ENCODE results near the gene CCDC8.
"Not testable (repeated sequence)": the region's sequence is repeated elsewhere in the genome, so short reads cannot be mapped to it uniquely, and the experiment has no call there.

Gene CCDC8

GRCh38 chr19:46397801-46398479, 15.4 kb downstream of the CCDC8 start:
- not testable (repeated sequence) for DNase-seq

- no peak for DNase-seq
These were observed 19.0 kb downstream of the CCDC8 start for GRCh38 chr19:46394402-46394797.

DNA sequence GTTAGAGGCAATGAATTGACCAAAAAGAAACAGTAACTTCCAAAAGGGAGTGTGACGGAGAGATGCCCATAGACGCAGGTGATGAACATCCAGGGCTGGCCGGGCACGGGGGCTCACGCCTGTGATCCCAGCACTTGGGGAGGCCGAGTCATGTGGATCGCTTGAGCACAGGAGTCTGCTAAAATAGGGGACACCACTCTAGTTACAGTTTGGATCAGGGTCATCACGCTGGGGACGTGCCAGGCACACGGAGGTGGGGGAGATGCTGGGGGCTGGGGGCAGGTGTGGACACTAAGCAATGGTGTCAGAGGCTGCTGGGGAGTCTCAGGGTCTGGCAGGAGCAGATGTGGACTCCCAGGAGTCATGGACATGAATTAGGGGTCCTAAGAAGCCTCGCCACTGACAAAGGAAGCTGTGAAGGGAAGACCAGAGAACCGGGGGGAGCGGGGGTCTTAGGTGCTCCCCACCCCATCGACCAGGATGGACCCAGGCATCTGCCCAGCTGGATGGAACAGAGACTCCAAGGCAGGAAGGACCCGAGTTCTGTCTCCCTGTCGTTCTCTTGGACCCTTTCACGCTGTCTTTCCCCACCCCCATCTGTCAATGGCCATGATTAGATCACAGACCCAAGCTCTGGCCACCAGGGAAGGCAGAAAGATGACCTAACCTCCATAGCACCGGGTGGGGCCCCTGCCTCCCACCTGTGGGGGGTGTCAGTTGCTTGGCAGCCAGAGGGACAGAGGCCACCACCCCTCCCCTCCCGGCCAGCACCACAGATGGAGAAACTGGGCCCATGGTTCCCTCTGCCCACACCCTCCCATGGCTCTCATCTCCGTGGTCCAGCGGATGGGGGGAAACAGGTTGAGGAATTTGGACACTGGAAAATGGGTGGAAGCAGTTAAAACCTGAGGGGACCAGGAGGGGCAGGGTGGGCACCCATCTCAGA, 19.6 kb downstream of the CCDC8 start:
- DNase-seq, result no peak

GRCh38 chr19:46392837-46393236, 20.5 kb downstream of the CCDC8 start:
- no peak for DNase-seq

GRCh38 chr19:46392252-46392801, 21.0 kb downstream of the CCDC8 start:
- no peak for DNase-seq

- no peak for DNase-seq
These were observed 21.8 kb downstream of the CCDC8 start for GRCh38 chr19:46391296-46392251.

- DNase-seq, result no peak
These were observed 22.5 kb downstream of the CCDC8 start for GRCh38 chr19:46390866-46391265.

- DNase-seq, result no peak
These were observed 23.1 kb downstream of the CCDC8 start for GRCh38 chr19:46390121-46390858.

GRCh38 chr19:46388311-46389095, 24.9 kb downstream of the CCDC8 start:
- no peak for DNase-seq

DNA sequence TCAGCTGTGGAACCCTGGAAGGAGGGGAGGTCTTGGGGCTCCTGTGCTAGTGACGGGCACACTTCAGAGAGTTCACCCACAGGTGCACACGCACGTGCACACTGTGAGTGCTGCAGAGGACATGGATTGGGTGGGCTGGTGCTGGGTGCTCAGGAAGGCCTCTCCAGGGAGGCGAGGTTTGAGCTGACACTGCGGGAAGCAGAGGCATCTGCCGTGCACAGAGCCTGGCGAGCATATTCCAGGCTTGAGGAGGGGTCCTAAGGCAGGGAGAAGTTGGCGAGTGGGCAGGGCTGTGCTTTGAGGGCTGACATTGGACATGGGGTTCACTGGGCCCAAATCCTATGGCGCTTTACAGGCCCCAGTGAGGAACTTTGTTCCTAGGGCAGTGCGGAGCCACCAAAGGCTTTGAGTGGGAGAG, 25.6 kb downstream of the CCDC8 start:
- no peak for DNase-seq

GRCh38 chr19:46386996-46387712, 26.2 kb downstream of the CCDC8 start:
- DNase-seq, result no peak

- DNase-seq, result no peak
These were observed 27.2 kb downstream of the CCDC8 start for GRCh38 chr19:46386151-46386550.

GRCh38 chr19:46385636-46386035, 27.7 kb downstream of the CCDC8 start:
- DNase-seq, result no peak

GRCh38 chr19:46384396-46384795, 29.0 kb downstream of the CCDC8 start:
- no peak for DNase-seq

DNA sequence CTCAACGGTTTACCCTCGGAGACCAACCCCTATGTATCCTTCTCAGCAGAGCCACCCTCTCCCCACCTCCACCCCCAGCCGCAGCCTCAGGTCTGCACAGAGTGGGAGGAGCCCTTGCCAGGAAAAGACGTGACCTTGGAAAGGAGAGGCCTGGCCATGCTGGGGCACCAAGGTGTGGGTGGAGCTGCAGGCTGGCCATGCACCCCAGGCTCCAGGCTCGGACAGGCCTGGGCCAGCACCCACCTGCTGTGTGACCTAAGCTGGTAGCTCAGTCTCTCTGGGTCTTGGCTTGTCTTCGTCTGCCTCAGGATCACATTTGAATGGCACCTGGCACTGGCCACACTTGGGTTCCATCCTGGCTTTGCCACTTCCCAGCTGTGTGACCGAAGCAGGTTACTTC, 29.5 kb downstream of the CCDC8 start:
- no peak for DNase-seq

DNA sequence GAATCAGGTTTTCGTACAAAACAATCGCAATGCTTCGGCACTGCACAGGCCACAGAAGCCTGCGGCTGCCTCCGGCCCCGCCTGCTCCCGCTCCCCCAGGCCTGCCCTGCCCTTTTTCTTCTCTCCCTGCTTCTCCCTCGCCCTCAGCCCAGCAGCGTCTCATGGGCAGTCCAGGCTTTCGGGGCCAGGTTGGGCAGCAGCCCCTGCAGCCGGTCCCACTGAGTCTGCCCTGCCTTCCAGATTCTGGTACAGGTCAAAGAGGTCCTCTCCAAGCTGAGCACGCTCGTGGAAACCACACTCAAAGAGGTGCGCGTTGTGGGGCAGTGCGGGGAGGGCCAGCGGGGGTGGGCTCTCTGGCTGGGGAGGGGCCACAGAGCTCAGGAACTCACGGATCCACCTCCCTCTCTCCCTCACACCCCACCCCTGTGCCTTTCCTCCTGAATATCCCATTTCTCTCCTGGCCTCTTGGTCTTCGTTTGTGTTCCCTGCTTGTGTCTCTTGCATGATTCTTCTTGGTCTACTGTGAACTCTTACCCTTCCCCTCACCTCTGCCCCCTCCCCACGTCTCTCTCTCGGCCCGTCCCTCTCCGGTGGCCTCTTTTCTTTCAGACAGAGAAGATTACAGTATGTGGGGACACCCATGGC, 30.1 kb downstream of the CCDC8 start:
- no peak for DNase-seq

DNA sequence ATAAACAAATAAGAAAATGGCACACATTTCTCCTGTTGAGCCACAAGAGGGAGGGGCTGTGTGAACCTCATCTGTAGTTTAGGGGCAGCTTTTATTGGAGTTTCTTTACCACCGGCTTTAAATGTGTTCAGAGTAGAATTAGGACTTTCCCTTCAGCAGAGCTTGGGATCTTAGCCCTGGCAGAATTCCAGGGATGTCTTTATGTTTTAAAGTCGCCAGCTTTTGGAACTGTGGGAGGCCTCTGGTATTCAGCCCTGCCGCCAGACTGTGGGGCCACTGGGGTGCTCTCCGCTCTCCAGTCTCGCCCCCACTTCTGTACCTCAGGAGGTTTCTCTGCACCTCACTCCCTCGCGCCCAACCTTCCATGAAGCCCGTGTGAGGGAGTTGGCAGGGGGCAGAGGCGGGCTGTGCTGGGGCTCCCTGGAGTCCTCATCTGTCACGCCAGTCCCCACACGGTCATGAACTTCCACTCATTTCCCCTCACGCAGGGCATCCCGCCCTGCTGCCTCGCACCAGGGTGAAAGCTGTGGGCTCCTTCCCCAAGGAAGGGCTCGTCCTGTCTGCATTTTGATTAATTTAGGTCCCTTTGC, 31.5 kb downstream of the CCDC8 start:
- DNase-seq, result no peak

- DNase-seq, result no peak
These were observed 32.0 kb downstream of the CCDC8 start for GRCh38 chr19:46381346-46381745.

- no peak for DNase-seq
These were observed 32.7 kb downstream of the CCDC8 start for GRCh38 chr19:46380690-46381089.
